HL-60/S4 treated with retinoic acid at 250 ng/mL for 4 days and 3 days (cell line): ENCODE measurements around the gene UNC5B.
"Not testable (repeated sequence)": the region's sequence is repeated elsewhere in the genome, so short reads cannot be mapped to it uniquely, and the experiment has no call there.

Source experiments
- in situ Hi-C: fragments of 300-500 bp; cut with MboI; formaldehyde crosslinking; loops from 2 replicates; pipeline ENCODE4 v1.7.0; 2022; ENCODE audit warnings: low sequenced_read_pairs

Gene UNC5B

GRCh38 chr10:71294091-71294561 lies 81.8 kb downstream of the UNC5B start:
- in situ Hi-C loops, result no loop called here

DNA sequence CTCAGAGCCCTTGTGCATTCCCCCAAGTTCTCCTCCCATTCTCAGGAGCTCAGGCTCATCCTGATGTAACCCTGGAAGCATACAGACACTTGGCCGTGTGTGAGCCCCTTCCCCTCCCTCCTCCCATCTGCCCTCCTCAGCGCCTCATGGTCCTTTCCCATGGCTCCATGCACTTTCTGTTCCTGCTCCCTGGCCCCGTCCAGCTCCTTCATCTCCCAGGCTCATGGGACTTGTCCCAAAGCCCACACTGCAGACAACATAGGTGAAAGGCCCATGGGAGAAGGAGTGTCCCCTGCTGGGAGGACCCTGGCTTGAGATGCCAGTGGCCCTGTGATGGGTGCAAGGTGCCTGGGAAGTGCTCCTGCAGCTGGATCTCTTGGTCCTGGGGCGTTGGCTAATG lies 82.5 kb downstream of the UNC5B start:
- in situ Hi-C loops, result no loop called here

DNA sequence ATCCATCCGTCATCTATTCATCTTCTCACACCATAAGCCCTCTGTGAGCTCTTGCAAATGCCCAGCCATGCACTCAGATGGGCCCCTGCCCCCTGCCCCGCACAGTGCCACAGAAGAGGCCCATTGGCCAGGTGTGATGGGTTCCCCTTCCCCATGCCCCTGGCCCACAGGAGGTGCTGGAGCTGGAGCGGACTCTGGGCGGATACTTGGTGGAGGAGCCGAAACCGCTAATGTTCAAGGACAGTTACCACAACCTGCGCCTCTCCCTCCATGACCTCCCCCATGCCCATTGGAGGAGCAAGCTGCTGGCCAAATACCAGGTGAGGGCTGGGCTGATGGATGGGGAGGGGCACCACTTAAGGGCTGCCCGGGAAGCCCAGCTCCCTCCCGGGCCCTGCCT lies 83.3 kb downstream of the UNC5B start:
- in situ Hi-C loops, result no loop called here

- in situ Hi-C loops, result no loop called here
These were observed 83.7 kb downstream of the UNC5B start for GRCh38 chr10:71296086-71296485.

GRCh38 chr10:71296811-71297210 lies 84.4 kb downstream of the UNC5B start:
- in situ Hi-C loops, result not testable (repeated sequence)

- in situ Hi-C loops, result no loop called here
These were observed 85.0 kb downstream of the UNC5B start for GRCh38 chr10:71297343-71297742.

DNA sequence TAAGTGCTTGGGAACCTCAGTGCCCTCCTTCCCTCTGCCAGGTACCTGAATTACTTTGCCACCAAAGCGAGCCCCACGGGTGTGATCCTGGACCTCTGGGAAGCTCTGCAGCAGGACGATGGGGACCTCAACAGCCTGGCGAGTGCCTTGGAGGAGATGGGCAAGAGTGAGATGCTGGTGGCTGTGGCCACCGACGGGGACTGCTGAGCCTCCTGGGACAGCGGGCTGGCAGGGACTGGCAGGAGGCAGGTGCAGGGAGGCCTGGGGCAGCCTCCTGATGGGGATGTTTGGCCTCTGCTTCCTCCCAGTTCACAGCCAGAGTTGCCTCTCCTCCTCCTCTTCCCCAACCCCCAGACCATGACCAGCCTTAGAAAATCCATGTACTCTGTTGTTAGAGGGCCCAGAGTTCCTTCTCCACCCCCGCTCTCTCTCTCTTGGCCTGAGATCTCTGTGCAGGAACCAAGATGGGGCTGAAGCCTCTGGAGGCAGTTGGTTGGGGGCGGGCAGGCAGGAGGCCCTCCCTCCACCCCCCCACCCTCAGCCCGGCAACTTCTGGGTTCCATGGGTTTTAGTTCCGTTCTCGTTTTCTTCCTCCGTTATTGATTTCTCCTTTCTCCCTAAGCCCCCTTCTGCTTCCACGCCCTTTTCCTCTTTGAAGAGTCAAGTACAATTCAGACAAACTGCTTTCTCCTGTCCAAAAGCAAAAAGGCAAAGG lies 86.9 kb downstream of the UNC5B start:
- in situ Hi-C loops, result no loop called here

DNA sequence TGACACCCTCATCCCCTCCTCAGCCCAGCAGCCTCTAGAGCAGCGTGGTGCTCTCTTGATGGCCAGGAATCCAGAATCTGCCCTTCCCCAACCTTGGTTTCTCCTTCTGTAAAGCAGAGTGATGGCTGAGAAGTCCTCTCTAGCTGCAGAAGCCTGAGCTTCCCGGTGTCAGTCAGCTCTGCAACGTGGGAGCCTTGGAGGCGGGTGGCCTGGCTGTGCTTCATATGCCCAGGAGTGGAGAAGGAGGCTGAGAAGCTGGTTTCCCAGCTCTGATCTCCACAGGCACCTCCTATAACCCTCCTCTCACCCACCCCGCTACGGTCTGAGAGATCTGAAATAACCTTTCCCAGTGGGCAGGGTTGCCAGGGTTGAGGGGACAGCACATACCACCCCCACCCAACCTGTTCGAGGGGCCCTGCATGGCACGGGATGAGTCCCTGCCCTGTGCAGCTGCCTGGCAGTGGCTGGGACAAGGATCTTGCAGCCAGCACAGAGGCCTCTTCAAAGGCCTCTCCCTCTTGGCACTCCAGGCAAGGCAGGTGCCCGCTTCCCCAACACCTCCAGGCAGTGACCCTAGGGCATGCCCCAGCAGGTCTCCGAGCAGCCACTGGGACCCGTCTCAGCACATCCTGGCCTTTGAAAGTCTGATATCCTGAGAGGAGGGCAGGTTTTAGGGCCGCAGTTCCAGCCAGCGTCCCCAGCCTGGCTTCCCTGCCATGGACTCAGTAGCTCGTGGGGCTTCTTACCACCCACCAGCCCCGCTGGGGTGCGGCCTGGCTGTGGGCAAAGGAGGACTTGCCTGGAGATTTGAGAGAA lies 88.4 kb downstream of the UNC5B start:
- in situ Hi-C loops, result loop anchor here (25.0 kb wide), 2 partner anchors 412 to 512 kb away; partner anchors contain the start of gene C10orf105

- in situ Hi-C loops, result loop anchor here (25.0 kb wide), 2 partner anchors 411 to 511 kb away; partner anchors contain the start of gene C10orf105
These were observed 89.1 kb downstream of the UNC5B start for GRCh38 chr10:71301371-71301916.

DNA sequence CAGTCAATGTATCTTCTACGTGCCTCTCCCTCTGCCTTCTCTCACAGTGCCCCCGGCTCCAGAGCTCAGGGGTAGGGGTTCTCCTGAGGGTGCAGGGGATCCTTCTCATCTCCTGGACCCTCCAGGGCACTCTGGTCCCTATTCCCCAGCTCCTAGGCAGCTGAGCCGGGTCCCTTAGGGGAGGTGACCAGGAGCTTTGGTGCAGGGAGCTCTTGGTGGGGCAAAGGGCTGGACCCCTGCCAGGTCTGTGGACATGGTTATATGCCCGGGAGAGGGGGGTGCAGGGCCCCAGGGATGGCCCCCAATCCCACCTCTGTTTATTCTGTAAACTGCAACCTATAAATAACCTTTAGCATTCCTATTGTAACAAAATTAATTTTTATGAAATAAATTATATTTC lies 90.1 kb downstream of the UNC5B start:
- in situ Hi-C loops, result loop anchor here (25.0 kb wide), 2 partner anchors 410 to 510 kb away; partner anchors contain the start of gene C10orf105

- in situ Hi-C loops, result loop anchor here (25.0 kb wide), 2 partner anchors 409 to 509 kb away; partner anchors contain the start of gene C10orf105
These were observed 90.7 kb downstream of the UNC5B start for GRCh38 chr10:71302874-71303568.

DNA sequence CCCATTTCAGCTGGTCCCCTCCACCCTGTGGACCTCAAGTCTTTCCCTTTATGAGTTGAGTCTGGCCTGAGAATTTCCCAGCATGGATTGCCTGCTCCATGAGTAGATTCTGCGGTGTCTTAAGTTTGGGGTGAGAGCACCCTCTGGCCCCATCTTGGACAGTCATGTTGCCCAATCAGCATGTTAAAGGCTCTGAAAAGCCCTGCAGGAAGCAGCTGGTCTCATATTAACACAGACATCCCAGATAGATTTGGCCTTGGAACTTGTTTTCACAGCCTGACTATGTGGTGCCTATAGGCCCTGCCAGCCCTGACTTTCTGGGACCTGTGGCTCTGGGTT lies 91.2 kb downstream of the UNC5B start:
- in situ Hi-C loops, result loop anchor here (25.0 kb wide), 2 partner anchors 409 to 509 kb away; partner anchors contain the start of gene C10orf105

GRCh38 chr10:71304914-71305313 lies 92.5 kb downstream of the UNC5B start:
- in situ Hi-C loops, result loop anchor here (25.0 kb wide), 2 partner anchors 407 to 507 kb away; partner anchors contain the start of gene C10orf105

- in situ Hi-C loops, result loop anchor here (25.0 kb wide), 2 partner anchors 405 to 505 kb away; partner anchors contain the start of gene C10orf105
These were observed 94.6 kb downstream of the UNC5B start for GRCh38 chr10:71306979-71307378.

DNA sequence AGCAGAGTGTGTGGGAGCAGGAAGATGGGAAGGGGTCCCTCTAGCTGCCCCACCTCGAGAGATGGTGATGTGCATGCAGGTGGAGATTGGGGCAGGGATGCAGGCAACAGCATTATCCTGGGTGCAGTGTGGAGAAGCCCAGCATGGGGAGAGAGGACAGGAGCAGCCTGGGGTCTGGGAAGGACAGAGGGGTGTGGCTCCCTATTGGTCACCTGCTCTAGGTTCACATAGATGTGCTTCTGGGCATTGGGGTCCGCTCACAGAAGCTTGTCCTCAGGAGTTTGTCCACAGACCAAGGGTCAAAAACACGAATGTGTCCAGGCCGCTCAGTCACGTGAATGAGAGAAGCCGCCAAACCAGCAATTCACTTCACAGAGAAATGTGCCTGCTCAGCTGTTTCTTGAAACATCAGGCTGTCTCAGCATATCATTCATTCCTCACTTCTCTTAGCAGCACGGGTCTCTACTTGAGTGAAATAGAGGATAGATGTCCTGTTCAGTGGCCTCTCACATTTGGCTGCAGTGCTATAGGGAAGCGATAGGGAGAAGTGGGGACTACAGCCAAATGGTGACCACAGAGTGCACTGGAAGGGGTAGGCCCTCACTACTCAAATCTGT lies 95.2 kb downstream of the UNC5B start:
- in situ Hi-C loops, result loop anchor here (25.0 kb wide), 2 partner anchors 405 to 505 kb away; partner anchors contain the start of gene C10orf105

GRCh38 chr10:71308244-71308643 lies 95.9 kb downstream of the UNC5B start:
- in situ Hi-C loops, result loop anchor here (25.0 kb wide), 2 partner anchors 404 to 504 kb away; partner anchors contain the start of gene C10orf105

- in situ Hi-C loops, result loop anchor here (25.0 kb wide), 2 partner anchors 403 to 503 kb away; partner anchors contain the start of gene C10orf105
These were observed 96.6 kb downstream of the UNC5B start for GRCh38 chr10:71308985-71309384.

- in situ Hi-C loops, result loop anchor here (25.0 kb wide), 2 partner anchors 402 to 502 kb away; partner anchors contain the start of gene C10orf105
These were observed 97.5 kb downstream of the UNC5B start for GRCh38 chr10:71309919-71310318.

- in situ Hi-C loops, result loop anchor here (25.0 kb wide), 2 partner anchors 400 to 500 kb away; partner anchors contain the start of gene C10orf105
These were observed 99.8 kb downstream of the UNC5B start for GRCh38 chr10:71312220-71312619.
